Suprapubic skin (tissue), 4 donors: ENCODE measurements around the gene EGLN1. TPM values are rescaled to one million over a fixed set of nuclear protein-coding genes. Genes with fewer than 3 reads are reported as not detected.
"Not testable (repeated sequence)": the region's sequence is repeated elsewhere in the genome, so short reads cannot be mapped to it uniquely, and the experiment has no call there.

ENCODE experiments used
- DNase-seq, 2 donors: peaks; one replicate each; pipeline ENCODE4 v3.0.0-alpha.2; 2019; ENCODE audit warnings: low spot score in 2 of 2
- H3K27ac ChIP-seq: fragments of 200-600 bp; sonication (generic); one replicate; pipeline ENCODE4 v1.5.1; 2019
- H3K27me3 ChIP-seq: fragments of 200-600 bp; sonication (generic); one replicate; pipeline ENCODE4 v1.5.1; 2019
- H3K36me3 ChIP-seq: fragments of 200-600 bp; sonication (generic); one replicate; pipeline ENCODE4 v1.5.1; 2019
- H3K4me1 ChIP-seq: fragments of 200-600 bp; sonication (generic); one replicate; pipeline ENCODE4 v1.5.1; 2019
- H3K4me3 ChIP-seq: fragments of 200-600 bp; sonication (generic); one replicate; pipeline ENCODE4 v1.5.1; 2019; ENCODE audit warnings: mild to moderate bottlenecking
- H3K9me3 ChIP-seq: fragments of 200-600 bp; sonication (generic); one replicate; pipeline ENCODE4 v1.5.1; 2019
- CTCF ChIP-seq, 2 donors: fragments of 200-600 bp in 1 of 2; fragments of 450-650 bp in 1 of 2; sonication (generic) in 1 of 2; IDR thresholded peaks; one replicate each; pipeline ENCODE4 v1.5.1; 2016 to 2019; ENCODE audit warnings: antibody characterized with exemption in 2 of 2, mild to moderate bottlenecking in 1 of 2, moderate library complexity in 1 of 2
- EP300 ChIP-seq: sonication (generic); formaldehyde crosslinking; IDR thresholded peaks from one replicate; pipeline ENCODE4 v1.6.1; 2017; ENCODE audit warnings: antibody characterized with exemption
- POLR2A ChIP-seq, 2 donors: fragments of 450-650 bp; IDR thresholded peaks; one replicate each; pipeline ENCODE4 v1.6.1; 2017; ENCODE audit warnings: antibody characterized with exemption in 2 of 2, mild to moderate bottlenecking in 2 of 2, moderate library complexity in 2 of 2
- POLR2AphosphoS5 ChIP-seq, 3 donors: sonication (generic); formaldehyde crosslinking; IDR thresholded peaks; one replicate each; pipeline ENCODE4 v1.6.1; 2017; ENCODE audit warnings: antibody characterized with exemption in 3 of 3
- WGBS: methylation state at CpG from one replicate; pipeline ENCODE4 v1.1.5; 2018; 5-methylcytosine and 5-hydroxymethylcytosine counted together
- total RNA-seq, 4 donors: library from RNA; depleted of rRNA; stranded (reverse); fragments of >200 nt; gene quantifications; one replicate each; pipeline ENCODE4 v1.1.0, GENCODE V29; 2016

EGLN1 gene
- total RNA-seq, 4 donors from 2014 or later = 33.8 to 44.5 (median 39.4) TPM

GRCh38 chr1:231442735-231443134 is 20.6 kb upstream of the EGLN1 start:
- no peaks in the 10 kb centered on the region for H3K36me3 ChIP-seq
- no peak for DNase-seq
- H3K4me1 ChIP-seq = no peaks in the 10 kb centered on the region
- H3K4me3 ChIP-seq = no peak overlapping the region
- H3K27me3 ChIP-seq = peaks cover 3% of the 10 kb centered on the region
- H3K9me3 ChIP-seq = no peaks in the 10 kb centered on the region
- TF ChIP-seq POLR2A (IDR thresholded peaks at IDR 0.05) (no peak), EP300 (no peak), POLR2AphosphoS5 (IDR thresholded peaks at IDR 0.05) (no peak), CTCF (IDR thresholded peaks at IDR 0.05) (no peak)
- peak overlapping the region; percentile 24 for H3K27ac ChIP-seq

GRCh38 chr1:231432996-231433395 is 10.9 kb upstream of the EGLN1 start:
- whole genome bisulfite sequencing = 100% methylated on average over 2 of the region's 2 CpGs
- Histone ChIP-seq H3K4me1 (no peaks in the 10 kb centered on the region), H3K36me3 (no peaks in the 10 kb centered on the region), H3K27me3 (no peaks in the 10 kb centered on the region), H3K4me3 (no peak overlapping the region), H3K9me3 (no peaks in the 10 kb centered on the region), H3K27ac (no peak overlapping the region)
- DNase-seq = no peak
- TF ChIP-seq POLR2AphosphoS5 (IDR thresholded peaks at IDR 0.05) (no peak), CTCF (IDR thresholded peaks at IDR 0.05) (no peak), POLR2A (IDR thresholded peaks at IDR 0.05) (no peak), EP300 (no peak)

- DNase-seq = no peak
- Histone ChIP-seq H3K27ac (no peak overlapping the region), H3K4me3 (no peak overlapping the region), H3K27me3 (no peaks in the 10 kb centered on the region), H3K9me3 (no peaks in the 10 kb centered on the region), H3K4me1 (no peaks in the 10 kb centered on the region), H3K36me3 (no peaks in the 10 kb centered on the region)
- 90% methylated on average over 6 of the region's 6 CpGs for WGBS
- TF ChIP-seq POLR2AphosphoS5 (IDR thresholded peaks at IDR 0.05) (no peak), CTCF (IDR thresholded peaks at IDR 0.05) (no peak), POLR2A (IDR thresholded peaks at IDR 0.05) (no peak), EP300 (no peak)
Measured at GRCh38 chr1:231431665-231432415, 9.8 kb upstream of the EGLN1 start.

GRCh38 chr1:231430678-231431352 is 8.7 kb upstream of the EGLN1 start:
- H3K27me3 ChIP-seq, H3K4me1 ChIP-seq, H3K9me3 ChIP-seq, DNase-seq, H3K27ac ChIP-seq, H3K36me3 ChIP-seq, H3K4me3 ChIP-seq: not testable (repeated sequence)
- WGBS = 96% methylated on average over 10 of the region's 31 CpGs

GRCh38 chr1:231428377-231428776 is 6.3 kb upstream of the EGLN1 start:
- no peak for TF ChIP-seq EP300
- no peak for TF ChIP-seq POLR2AphosphoS5 (IDR thresholded peaks at IDR 0.05)
- TF ChIP-seq CTCF (IDR thresholded peaks at IDR 0.05) = no peak
- no peak for TF ChIP-seq POLR2A (IDR thresholded peaks at IDR 0.05)

More at GRCh38 chr1:231428377-231428776, 6.3 kb upstream of the EGLN1 start:
- Histone ChIP-seq H3K27ac (no peak overlapping the region), H3K4me1 (peaks cover 8% of the 10 kb centered on the region), H3K36me3 (no peaks in the 10 kb centered on the region), H3K27me3 (no peaks in the 10 kb centered on the region), H3K9me3 (no peaks in the 10 kb centered on the region), H3K4me3 (no peak overlapping the region)
- no peak for DNase-seq
- 85% methylated on average over 3 of the region's 3 CpGs for WGBS
